Activated T-helper 1 cell treated with Interleukin-2 at 50 U/mL for 16 hours (primary cell): ENCODE data around the gene SPIB.
"Not testable (repeated sequence)": the region's sequence is repeated elsewhere in the genome, so short reads cannot be mapped to it uniquely, and the experiment has no call there.

Experiments
- DNase-seq: peaks from one replicate; pipeline ENCODE4 v3.0.0-alpha.2; 2020; ENCODE audit warnings: low read depth

The SPIB gene

DNA sequence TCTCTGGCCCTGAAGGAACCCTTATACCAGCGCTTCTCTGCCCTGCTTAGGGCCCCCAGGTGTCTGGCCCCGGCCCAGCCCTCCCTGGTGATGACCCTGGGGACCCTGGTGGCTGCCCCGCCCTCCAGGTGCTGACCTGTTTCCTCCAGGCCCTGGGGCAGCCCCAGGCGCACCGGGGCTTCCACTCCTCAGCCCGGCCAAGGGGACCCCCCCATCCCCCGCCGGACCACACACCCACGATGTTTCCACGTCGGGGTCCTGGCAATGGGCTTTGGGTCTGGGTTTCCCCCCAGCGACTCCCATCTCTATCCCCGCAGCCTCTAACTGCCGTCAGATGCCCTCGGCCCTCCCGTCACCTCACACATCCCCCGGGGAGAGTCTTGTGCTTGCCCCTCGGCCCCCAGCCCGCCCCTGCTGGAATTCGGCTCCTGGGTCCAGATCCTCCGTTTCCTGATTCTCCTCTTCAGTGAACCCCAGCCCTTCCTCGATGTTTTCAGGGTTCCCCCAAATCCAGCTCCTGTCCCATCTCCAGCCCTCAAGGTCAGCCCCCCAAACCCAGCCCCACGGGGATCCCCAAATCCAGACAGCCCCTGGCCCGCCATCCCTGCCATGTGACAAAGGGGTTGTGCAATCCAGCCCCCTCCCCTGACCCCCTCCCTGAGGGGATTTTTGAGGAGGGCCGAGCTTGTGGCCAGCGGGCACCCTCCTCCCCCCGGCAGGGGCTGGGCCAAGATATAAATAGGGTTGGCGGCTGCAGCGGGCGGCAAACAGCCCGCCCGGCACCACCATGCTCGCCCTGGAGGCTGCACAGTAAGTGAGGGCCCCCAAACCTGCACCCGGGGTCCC lies at the start of gene SPIB:
SPIB (plus strand) TSS at position 763 of the 846 bp plus-strand sequence; CDS start at position 788, 25 bp downstream.
- DNase-seq = no peak

DNA sequence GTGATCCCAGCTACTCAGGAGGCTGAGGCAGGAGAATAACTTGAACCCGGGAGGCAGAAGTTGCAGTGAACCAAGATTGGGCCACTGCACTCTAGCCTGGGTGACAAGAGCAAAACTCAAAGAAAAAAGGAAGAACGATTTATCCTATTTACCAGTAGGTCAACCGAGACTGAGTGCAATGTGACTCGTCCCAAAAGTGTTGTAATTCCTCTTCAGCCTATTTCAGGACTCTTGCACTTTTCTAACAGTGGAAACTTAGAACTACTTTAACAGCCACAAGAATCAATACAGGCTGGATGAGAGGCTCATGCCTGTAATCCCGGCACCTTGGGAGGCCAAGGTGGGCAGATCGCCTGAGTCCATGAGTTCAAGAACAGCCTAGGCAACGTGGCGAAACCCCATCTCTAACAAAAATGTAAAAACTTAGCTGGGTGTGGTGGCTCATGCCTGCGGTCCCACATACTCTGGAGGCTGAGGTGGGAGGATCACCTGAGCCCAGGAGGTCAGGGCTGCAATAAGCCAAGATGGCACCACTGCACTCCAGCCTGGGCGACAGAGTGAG lies 46.7 kb upstream of the SPIB start:
- no peak for DNase-seq

DNA sequence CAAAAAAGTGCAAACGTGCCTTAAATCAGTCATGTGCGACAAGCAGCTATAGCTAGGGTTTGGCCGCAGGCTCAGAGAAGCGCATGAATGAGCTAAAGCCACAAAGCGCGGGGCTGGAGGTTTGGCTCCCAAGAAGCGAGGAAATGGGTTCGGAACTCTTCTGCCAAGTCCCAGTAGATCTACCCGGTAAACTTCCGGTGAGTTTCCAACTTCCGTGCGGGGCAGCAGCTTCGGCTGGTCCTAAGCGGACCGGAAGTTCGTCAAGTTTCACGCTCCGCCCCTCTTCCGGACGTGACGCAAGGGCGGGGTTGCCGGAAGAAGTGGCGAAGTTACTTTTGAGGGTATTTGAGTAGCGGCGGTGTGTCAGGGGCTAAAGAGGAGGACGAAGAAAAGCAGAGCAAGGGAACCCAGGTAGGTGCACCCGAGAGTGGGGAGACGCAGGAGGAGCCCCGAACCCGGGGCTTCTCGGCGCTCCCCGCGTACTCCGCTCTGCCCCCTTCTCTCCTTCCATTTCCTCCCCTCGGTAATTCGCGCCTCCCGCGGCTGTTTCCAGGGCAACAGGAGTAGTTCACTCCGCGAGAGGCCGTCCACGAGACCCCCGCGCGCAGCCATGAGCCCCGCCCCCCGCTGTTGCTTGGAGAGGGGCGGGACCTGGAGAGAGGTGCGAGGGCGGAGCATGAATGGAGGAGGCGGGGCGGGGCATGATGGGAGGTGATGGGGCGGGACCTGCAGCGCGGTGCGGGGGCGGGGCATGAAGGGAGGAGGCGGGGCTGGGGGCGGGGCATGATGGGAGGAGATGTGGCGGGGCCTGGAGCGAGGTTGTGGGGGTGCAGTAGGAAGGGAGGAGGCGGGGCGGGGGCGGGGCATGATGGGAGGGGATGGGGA lies 42.3 kb upstream of the SPIB start, which contains the start of gene NR1H2:
NR1H2 (plus strand) TSS at position 292 of the 885 bp plus-strand sequence. CDS start 1,149 bp downstream, outside the sequence.
- DNase-seq = peak; percentile 92

DNA sequence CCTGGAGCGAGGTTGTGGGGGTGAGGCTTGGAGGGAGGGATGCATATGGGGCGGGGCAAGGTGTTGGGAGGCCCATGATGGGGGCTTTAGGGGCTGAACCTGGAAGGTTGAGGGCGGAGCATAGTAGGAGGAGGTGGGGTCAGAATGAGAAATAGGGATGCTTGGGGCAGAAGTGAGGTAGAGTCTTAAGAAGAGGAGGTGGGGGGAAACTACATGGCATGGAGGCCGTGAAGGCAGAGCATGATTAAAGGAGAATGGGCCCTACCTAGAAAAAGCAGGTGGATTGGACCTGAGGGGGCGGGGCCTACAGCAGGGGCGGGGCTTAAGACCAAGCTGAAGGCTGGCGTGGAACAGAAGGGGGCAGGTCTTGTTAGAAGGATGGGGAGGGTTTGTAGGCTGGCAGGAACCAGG lies 41.7 kb upstream of the SPIB start:
- DNase-seq = peak; percentile 27

DNA sequence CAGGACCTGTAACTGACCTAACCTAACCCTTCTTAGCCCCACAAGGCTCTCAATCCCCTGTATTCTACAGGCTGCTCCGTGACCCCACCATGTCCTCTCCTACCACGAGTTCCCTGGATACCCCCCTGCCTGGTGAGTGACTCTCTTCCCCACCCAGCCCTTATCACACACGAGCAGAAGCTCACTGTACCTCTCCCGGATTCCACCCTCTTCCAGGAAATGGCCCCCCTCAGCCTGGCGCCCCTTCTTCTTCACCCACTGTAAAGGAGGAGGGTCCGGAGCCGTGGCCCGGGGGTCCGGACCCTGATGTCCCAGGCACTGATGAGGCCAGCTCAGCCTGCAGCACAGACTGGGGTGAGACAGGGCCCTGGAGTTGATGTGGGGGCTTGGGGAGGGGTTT lies 41.2 kb upstream of the SPIB start:
- no peak for DNase-seq

DNA sequence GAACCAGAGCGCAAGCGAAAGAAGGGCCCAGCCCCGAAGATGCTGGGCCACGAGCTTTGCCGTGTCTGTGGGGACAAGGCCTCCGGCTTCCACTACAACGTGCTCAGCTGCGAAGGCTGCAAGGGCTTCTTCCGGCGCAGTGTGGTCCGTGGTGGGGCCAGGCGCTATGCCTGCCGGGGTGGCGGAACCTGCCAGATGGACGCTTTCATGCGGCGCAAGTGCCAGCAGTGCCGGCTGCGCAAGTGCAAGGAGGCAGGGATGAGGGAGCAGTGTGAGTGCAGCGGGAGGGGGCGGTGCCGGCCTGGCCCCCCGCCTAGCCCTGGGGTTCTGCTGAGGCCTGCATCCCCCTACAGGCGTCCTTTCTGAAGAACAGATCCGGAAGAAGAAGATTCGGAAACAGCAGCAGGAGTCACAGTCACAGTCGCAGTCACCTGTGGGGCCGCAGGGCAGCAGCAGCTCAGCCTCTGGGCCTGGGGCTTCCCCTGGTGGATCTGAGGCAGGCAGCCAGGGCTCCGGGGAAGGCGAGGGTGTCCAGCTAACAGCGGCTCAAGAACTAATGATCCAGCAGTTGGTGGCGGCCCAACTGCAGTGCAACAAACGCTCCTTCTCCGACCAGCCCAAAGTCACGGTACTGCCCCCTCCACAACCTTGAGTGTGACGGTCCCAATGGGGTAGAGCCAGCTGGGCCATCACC lies 40.4 kb upstream of the SPIB start:
- no peak for DNase-seq

DNA sequence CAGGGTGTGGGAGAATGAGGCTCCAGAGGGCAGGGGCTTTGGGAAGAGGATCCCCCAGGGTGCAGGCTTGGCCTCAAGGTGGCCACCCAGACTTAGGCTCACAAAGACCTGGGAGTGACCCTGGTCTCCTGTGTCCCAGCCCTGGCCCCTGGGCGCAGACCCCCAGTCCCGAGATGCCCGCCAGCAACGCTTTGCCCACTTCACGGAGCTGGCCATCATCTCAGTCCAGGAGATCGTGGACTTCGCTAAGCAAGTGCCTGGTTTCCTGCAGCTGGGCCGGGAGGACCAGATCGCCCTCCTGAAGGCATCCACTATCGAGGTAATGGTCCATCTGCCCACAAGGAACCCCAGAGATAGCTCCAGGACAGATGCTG lies 39.9 kb upstream of the SPIB start:
- DNase-seq = no peak

DNA sequence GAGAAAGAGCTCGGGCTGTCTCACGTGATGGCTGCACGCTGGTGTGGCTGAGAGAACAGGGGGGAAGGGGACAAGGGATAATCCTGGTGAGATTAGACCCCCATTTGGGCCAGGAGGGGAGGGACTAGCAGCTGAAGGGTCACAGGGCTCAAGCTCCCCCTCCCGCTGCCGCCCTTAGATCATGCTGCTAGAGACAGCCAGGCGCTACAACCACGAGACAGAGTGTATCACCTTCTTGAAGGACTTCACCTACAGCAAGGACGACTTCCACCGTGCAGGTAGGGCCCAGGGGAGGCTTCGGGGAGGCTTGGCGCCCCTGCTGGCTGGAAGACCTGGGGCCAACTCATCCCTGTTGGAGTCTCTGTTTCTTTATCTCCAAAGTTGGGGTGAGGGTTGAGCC lies 39.1 kb upstream of the SPIB start:
- no peak for DNase-seq

DNA sequence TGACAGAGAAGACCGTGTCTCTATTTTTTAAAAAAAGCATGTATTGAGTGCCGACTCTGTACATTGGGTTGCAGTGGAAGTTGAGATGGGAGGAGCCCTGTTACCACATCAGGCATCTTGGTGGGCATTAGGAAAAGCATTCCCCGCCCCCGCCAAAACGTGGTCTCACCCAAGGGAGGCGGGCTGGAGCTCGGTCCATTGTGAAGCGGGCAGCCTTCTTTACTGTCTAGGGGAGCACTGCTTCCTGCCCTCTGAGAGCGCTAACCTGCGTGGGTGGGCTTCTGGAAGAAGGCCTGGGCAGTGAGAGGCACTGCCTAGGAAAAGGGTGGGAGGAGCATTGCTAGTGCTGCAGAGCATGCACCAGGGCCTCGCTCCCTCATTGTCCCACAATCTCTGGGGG lies 38.6 kb upstream of the SPIB start:
- no peak for DNase-seq

DNA sequence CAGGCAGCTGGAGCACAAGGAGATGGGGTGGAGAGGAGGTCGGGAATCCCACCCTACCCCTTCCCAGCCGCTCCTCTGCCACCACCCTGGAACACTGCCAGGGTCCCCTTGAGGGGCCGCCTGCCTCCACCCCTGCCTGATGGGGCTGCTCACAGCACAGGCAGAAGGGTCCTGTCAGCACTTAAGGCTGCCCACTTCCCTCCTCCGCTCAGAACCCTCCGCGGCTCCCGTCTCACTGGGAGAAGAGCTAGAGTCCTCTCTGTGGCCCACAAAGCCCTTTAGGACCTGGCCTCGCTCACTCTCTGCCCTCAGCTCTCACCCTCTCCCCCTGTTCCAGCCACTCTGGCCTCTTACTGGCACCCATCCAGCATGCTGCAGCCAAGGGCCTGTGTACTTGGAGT lies 38.0 kb upstream of the SPIB start:
- DNase-seq = no peak

DNA sequence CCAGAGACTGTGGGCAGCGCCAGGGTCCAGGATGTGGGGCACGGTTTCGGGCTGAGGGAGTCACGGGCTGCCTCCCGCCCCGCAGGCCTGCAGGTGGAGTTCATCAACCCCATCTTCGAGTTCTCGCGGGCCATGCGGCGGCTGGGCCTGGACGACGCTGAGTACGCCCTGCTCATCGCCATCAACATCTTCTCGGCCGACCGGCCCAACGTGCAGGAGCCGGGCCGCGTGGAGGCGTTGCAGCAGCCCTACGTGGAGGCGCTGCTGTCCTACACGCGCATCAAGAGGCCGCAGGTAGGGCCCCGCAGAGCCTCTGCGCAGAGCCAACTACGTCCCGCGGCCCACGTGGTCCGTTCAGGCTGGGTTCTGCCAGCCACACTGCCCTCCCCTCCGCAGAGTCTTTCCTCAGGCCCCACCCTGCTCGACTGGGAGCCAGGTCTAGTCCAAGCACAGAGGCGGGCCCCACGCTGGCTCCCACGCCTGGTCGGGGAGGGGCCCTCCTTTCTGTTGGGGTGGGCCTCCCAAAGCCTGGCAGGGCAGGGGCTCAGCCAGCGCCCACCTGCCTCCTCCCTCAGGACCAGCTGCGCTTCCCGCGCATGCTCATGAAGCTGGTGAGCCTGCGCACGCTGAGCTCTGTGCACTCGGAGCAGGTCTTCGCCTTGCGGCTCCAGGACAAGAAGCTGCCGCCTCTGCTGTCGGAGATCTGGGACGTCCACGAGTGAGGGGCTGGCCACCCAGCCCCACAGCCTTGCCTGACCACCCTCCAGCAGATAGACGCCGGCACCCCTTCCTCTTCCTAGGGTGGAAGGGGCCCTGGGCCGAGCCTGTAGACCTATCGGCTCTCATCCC lies 36.6 kb upstream of the SPIB start:
- DNase-seq = no peak

DNA sequence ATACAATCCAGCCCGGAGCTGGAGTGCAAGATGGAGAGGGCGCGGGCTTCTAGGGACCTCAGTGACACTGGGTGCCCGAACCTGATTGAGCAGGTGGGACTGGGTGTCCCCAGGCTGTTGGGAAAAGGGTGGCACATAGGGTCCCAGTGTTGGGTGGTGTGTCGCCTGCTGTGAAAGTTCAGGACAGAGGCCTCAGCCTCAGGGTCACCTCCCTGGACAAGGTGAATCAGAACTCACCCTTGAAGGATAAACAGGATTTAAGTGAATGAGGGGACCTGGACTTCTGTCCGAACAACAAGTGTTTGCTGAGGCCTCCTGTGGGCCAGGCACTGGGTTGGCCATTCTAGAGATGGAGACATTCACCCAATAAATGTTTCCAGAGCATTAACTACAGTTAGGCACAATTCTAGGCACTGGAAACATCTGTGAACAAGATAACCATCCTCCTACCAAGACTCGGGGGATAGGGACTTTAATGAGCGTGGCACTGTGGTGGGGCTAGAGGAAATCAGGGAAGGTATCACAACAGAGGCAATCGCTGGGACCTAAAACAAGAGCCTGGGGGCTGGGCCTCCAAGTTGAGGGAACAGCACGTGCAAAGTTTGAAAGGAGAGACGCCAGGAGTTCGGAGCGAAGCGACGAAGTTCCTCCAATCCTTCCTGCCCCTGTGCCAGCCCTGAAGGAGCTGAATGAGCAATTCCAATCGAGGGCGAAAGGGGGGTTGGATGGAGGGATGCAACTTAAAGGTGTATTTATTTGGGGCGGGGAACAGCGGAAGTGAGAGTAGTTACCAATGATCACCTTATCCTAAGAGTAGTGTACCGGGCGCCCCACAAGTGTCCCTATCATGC lies 35.5 kb upstream of the SPIB start:
- no peak for DNase-seq

DNA sequence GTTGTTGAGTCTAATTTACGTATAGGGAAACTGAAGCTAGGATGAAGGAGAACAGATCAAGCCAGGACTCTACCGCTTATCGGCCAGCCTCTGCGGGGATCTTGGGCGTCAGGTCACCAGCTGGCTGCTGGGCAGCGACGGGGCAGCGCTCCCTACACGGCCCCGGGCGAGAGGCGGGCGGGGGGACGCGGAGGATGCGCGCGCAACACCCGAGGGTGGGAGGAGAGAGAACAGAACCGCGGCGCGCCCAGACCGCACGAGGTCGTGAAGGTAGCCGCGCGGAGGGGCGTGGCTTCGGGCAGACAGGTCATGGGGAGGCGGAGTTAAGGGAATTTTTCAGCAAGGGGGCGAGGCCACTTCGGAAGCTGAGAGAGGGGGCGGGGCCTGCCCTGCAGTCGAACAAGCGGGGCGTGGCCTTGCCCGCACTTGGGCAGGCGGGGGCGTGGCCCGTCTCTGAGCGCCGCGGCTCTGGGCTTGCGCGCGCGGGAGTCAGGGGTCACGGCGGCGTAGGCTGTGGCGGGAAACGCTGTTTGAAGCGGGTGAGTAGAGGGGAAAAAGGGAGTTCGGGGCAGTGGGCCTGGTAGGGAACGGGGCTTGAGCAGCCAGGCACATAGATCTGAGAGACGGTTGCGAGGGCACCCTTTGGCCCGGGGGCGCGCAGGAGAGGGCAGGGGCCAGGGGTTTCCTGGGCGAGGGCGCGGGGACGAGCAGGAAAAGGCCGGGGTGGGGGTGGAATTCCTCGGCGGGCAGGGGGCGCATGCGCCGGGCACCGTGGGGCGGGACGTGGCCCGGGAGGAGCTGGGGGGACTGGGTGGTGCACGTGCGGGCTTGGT lies 34.7 kb upstream of the SPIB start, which contains the start of gene POLD1:
POLD1 (plus strand) TSS at position 496 of the 833 bp plus-strand sequence. CDS start 14,505 bp downstream, outside the sequence.
- peak; percentile 98 for DNase-seq

DNA sequence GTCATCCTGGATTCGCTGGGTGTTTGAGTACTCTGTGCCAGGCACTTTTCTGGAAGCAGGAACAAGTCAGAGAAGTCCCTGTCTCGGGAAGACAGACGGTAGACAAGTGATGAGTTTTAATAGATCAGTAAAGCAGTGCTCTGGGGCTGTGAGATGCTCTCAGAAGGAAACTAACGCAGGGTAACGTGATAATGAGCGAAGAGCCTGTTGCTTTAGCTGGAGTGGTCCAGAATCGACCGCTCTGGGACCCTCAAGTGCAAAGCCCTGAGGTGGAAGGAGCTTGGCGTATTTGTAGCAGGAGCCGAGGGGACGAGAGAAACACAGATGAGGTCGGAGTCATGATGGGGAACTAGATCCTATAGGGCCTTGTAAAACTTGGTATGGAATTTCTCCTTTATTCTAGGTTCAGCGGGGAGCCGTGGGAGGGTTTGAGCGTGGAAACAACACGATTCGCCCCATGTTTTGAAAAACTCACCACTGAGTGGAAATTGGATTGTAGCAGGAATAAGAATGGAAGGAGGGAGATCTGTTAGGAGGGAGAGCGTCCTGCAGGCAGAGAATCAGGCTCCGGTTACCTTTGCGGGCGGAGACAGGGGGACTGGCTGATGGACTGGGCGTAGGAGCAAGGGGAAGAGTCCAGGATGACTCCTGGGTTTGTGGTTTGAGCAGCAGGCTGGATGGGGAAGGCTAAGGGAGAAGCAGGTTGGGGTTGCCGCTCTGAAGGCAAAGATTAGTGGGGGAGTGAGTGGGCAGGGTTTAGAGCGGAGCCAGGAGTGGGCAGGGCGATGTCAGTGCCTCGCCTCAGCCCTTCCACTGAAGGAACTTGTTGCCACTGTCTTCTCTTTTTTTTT lies 33.8 kb upstream of the SPIB start:
- DNase-seq = no peak

DNA sequence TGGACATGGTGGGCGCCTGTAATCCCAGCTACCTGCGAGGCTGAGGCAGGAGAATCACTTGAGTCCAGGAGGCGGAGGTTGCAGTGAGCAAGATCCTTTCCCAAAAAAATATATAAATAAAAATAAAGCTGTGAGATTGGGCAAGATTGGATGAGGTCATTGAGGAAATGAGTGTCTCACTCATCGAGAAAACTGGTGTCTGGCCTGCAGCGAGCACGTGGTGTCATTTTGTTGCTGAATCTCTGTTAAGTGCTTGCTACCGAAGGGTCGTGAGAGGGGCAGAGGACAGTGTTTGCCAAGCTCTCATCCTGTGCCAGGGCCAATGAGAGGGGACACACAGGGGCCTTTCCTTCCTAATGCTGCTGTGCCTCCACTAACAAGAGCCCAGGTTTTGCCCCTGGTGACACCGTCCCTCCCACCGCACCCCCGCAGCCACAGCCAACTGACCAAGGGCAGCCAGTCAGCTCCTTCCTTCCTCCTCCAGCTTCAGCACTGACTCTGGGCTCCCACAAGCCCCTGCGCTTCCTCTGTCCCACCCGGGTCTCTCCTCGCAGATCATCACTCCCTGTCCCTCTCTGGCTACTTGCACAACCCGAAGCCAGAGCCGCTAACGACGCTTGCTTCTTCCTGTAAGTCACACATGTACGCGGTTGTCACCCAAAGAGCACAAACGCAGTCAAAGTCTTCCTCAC lies 31.4 kb upstream of the SPIB start:
- no peak for DNase-seq

DNA sequence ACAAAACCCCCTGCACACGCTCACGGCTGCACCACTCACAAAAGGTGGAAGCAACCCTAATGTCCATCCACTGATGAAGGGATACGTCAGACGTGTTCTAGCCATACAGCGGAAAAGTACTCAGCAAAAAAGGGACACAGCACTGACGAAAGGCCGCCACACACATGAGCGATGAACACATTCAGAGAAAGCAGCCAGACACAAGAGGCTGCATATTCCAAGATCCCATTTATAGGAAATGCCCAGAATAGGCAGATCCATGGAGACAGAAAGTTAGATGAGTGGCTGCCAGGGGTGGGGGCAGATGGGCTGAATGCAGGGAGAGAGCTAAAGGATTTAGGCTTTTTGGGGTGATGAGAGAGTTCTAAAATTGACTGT lies 30.9 kb upstream of the SPIB start:
- no peak for DNase-seq

DNA sequence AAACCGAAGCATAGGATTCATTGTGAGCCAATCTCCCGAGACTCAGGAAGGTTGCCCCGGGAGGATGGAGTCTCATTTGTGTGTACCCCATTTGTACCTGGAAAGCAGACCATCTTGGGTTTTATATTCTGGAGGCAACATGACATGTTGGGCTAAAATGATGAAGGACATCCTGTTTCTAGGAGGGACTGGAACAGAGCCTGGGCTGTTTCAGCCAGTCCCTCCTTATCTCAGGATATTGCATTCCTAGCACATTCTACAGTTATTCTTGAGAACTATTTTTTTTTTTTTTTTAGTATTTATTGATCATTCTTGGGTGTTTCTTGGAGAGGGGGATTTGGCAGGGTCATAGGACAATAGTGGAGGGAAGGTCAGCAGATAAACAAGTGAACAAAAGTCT lies 28.4 kb upstream of the SPIB start:
- not testable (repeated sequence) for DNase-seq

DNA sequence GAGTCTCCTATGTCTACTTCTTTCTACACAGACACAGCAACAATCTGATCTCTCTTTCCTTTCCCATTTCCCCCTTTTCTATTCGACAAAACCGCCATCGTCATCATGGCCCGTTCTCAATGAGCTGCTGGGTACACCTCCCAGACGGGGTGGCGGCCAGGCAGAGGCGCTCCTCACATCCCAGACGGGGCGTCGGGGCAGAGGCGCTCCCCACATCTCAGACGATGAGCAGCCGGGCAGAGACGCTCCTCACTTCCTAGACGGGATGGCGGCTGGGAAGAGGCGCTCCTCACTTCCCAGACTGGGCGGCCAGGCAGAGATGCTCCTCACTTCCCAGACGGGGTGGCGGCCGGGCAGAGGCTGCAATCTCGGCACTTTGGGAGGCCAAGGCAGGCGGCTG lies 27.8 kb upstream of the SPIB start:
- DNase-seq = not testable (repeated sequence)
